ENCODE results near the gene PHACTR3.
"Not testable (repeated sequence)": the region's sequence is repeated elsewhere in the genome, so short reads cannot be mapped to it uniquely, and the experiment has no call there.

PHACTR3 gene

GRCh38 chr20:59596690-59597089 is 7.7 kb upstream of the PHACTR3 start:
- no peak for DNase-seq

- DNase-seq: no peak
Measured at GRCh38 chr20:59597240-59597639, 7.1 kb upstream of the PHACTR3 start.

GRCh38 chr20:59598625-59599310 is 5.6 kb upstream of the PHACTR3 start:
- DNase-seq: peak; percentile 51

- no peak for DNase-seq
Measured at GRCh38 chr20:59599941-59600340, 4.4 kb upstream of the PHACTR3 start.

GRCh38 chr20:59600472-59600871 is 3.9 kb upstream of the PHACTR3 start:
- no peak for DNase-seq

- DNase-seq: no peak
Measured at GRCh38 chr20:59602546-59603080, 1.7 kb upstream of the PHACTR3 start.

GRCh38 chr20:59603176-59603575 is 1.2 kb upstream of the PHACTR3 start:
- no peak for DNase-seq

GRCh38 chr20:59604741-59605600 is 631 bp downstream of the PHACTR3 start:
- DNase-seq: no peak

- no peak for DNase-seq
Measured at GRCh38 chr20:59605601-59606364, 1.4 kb downstream of the PHACTR3 start.

- no peak for DNase-seq
Measured at GRCh38 chr20:59606566-59606965, 2.2 kb downstream of the PHACTR3 start.

- DNase-seq: no peak
Measured at GRCh38 chr20:59608396-59608795, 4.1 kb downstream of the PHACTR3 start.

GRCh38 chr20:59608871-59609270 is 4.5 kb downstream of the PHACTR3 start:
- no peak for DNase-seq

- DNase-seq: no peak
Measured at GRCh38 chr20:59611286-59611685, 6.9 kb downstream of the PHACTR3 start.

GRCh38 chr20:59613861-59614260 is 9.5 kb downstream of the PHACTR3 start:
- no peak for DNase-seq

- DNase-seq: no peak
Measured at GRCh38 chr20:59614714-59615113, 10.4 kb downstream of the PHACTR3 start.

GRCh38 chr20:59616306-59616705 is 12.0 kb downstream of the PHACTR3 start:
- DNase-seq: no peak

- DNase-seq: no peak
Measured at GRCh38 chr20:59617221-59617620, 12.9 kb downstream of the PHACTR3 start.

- no peak for DNase-seq
Measured at GRCh38 chr20:59618131-59618530, 13.8 kb downstream of the PHACTR3 start.

GRCh38 chr20:59618585-59618984 is 14.2 kb downstream of the PHACTR3 start:
- not testable (repeated sequence) for DNase-seq

GRCh38 chr20:59620860-59621505 is 16.6 kb downstream of the PHACTR3 start:
- no peak for DNase-seq

- DNase-seq: no peak
Measured at GRCh38 chr20:59622496-59622895, 18.2 kb downstream of the PHACTR3 start.

GRCh38 chr20:59623133-59623532 is 18.8 kb downstream of the PHACTR3 start:
- no peak for DNase-seq

GRCh38 chr20:59623583-59623982 is 19.2 kb downstream of the PHACTR3 start:
- DNase-seq: no peak

Data from activated CD4-positive, alpha-beta T cell treated with anti-CD3 and anti-CD28 coated beads, Interleukin-10, Interleukin-2, amounts not matched to agents 100 ng/mL and 50 ng/mL, durations not matched to agents 16 hours and 8 hours (primary cell).